ENCODE data around the gene CSHL1. TPM values are rescaled to one million over a fixed set of nuclear protein-coding genes. Genes with fewer than 3 reads are reported as not detected.

The CSHL1 gene
- under 1 TPM in 1 of 2 donors, not detected in 1; 0.61 TPM for total RNA-seq

- no peaks in the 10 kb centered on the region for H3K36me3 Mint-ChIP-seq (ENCODE audit: low read depth)
- no peaks in the 10 kb centered on the region for H3K4me1 Mint-ChIP-seq
- H3K27me3 Mint-ChIP-seq: no peaks in the 10 kb centered on the region
- no peak for ATAC-seq (replicated peaks)
- no peak within 1 kb of the TSS for H3K4me3 Mint-ChIP-seq
- H3K9me3 Mint-ChIP-seq: no peaks in the 10 kb centered on the region
- H3K27ac Mint-ChIP-seq: peak within 1 kb of the TSS; percentile 73
Measured at GRCh38 chr17:63911041-63911635, at the start of gene CSHL1. Gene CSHL1, minus strand, starts transcription at chr17:63911258. Its CDS starts 62 bp downstream, at chr17:63911196.

- Mint-ChIP-seq H3K4me3 (no peak overlapping the region), H3K27ac (no peak overlapping the region), H3K36me3 (ENCODE audit: low read depth) (no peaks in the 10 kb centered on the region), H3K27me3 (no peaks in the 10 kb centered on the region), H3K4me1 (peaks cover 3% of the 10 kb centered on the region), H3K9me3 (no peaks in the 10 kb centered on the region)
- ATAC-seq (replicated peaks): no peak
Measured at GRCh38 chr17:63960430-63960829, 49.4 kb upstream of the CSHL1 start.

GRCh38 chr17:63960006-63960405 lies 48.9 kb upstream of the CSHL1 start:
- no peak overlapping the region for H3K27ac Mint-ChIP-seq
- no peak for ATAC-seq (replicated peaks)
- no peaks in the 10 kb centered on the region for H3K27me3 Mint-ChIP-seq
- H3K9me3 Mint-ChIP-seq: no peaks in the 10 kb centered on the region
- H3K4me3 Mint-ChIP-seq: no peak overlapping the region
- H3K36me3 Mint-ChIP-seq (ENCODE audit: low read depth): no peaks in the 10 kb centered on the region
- peaks cover 3% of the 10 kb centered on the region for H3K4me1 Mint-ChIP-seq

GRCh38 chr17:63956296-63956920 lies 45.4 kb upstream of the CSHL1 start:
- peaks cover 12% of the 10 kb centered on the region for H3K4me1 Mint-ChIP-seq
- H3K27me3 Mint-ChIP-seq: no peaks in the 10 kb centered on the region
- peak overlapping the region; percentile 8 for H3K27ac Mint-ChIP-seq
- no peak for ATAC-seq (replicated peaks)
- H3K4me3 Mint-ChIP-seq: no peak overlapping the region
- H3K9me3 Mint-ChIP-seq: no peaks in the 10 kb centered on the region
- no peaks in the 10 kb centered on the region for H3K36me3 Mint-ChIP-seq (ENCODE audit: low read depth)

- Mint-ChIP-seq H3K27me3 (no peaks in the 10 kb centered on the region), H3K36me3 (ENCODE audit: low read depth) (no peaks in the 10 kb centered on the region), H3K4me3 (no peak overlapping the region), H3K4me1 (peaks cover 12% of the 10 kb centered on the region), H3K27ac (no peak overlapping the region), H3K9me3 (no peaks in the 10 kb centered on the region)
- ATAC-seq (replicated peaks): no peak
Measured at GRCh38 chr17:63955791-63956190, 44.7 kb upstream of the CSHL1 start.

GRCh38 chr17:63955232-63955631 lies 44.2 kb upstream of the CSHL1 start:
- H3K27ac Mint-ChIP-seq: no peak overlapping the region

GRCh38 chr17:63954402-63955063 lies 43.5 kb upstream of the CSHL1 start:
- no peaks in the 10 kb centered on the region for H3K36me3 Mint-ChIP-seq (ENCODE audit: low read depth)
- peak overlapping the region; percentile 55 for H3K4me3 Mint-ChIP-seq
- no peaks in the 10 kb centered on the region for H3K27me3 Mint-ChIP-seq

More at GRCh38 chr17:63955232-63955631, 44.2 kb upstream of the CSHL1 start:
- Mint-ChIP-seq H3K4me3 (peak overlapping the region; percentile 55), H3K4me1 (peaks cover 12% of the 10 kb centered on the region), H3K36me3 (ENCODE audit: low read depth) (no peaks in the 10 kb centered on the region), H3K9me3 (no peaks in the 10 kb centered on the region), H3K27me3 (no peaks in the 10 kb centered on the region)
- ATAC-seq (replicated peaks): no peak

GRCh38 chr17:63950940-63951907 lies 40.2 kb upstream of the CSHL1 start:
- Mint-ChIP-seq H3K4me1 (peaks cover 15% of the 10 kb centered on the region), H3K4me3 (no peak overlapping the region), H3K36me3 (ENCODE audit: low read depth) (no peaks in the 10 kb centered on the region), H3K9me3 (no peaks in the 10 kb centered on the region), H3K27ac (no peak overlapping the region), H3K27me3 (no peaks in the 10 kb centered on the region)
- ATAC-seq (replicated peaks): no peak

More at GRCh38 chr17:63954402-63955063, 43.5 kb upstream of the CSHL1 start:
- H3K4me1 Mint-ChIP-seq: peaks cover 9% of the 10 kb centered on the region
- H3K9me3 Mint-ChIP-seq: no peaks in the 10 kb centered on the region
- H3K27ac Mint-ChIP-seq: peak overlapping the region; percentile 76
- ATAC-seq (replicated peaks): peak; percentile 70

- Mint-ChIP-seq H3K27ac (no peak overlapping the region), H3K27me3 (no peaks in the 10 kb centered on the region), H3K4me3 (no peak overlapping the region), H3K4me1 (peaks cover 15% of the 10 kb centered on the region), H3K36me3 (ENCODE audit: low read depth) (no peaks in the 10 kb centered on the region), H3K9me3 (no peaks in the 10 kb centered on the region)
- ATAC-seq (replicated peaks): no peak
Measured at GRCh38 chr17:63949576-63950250, 38.7 kb upstream of the CSHL1 start.

GRCh38 chr17:63948521-63948920 lies 37.5 kb upstream of the CSHL1 start:
- Mint-ChIP-seq H3K27ac (no peak overlapping the region), H3K4me3 (no peak overlapping the region), H3K9me3 (no peaks in the 10 kb centered on the region), H3K27me3 (no peaks in the 10 kb centered on the region), H3K36me3 (ENCODE audit: low read depth) (no peaks in the 10 kb centered on the region), H3K4me1 (peaks cover 7% of the 10 kb centered on the region)
- no peak for ATAC-seq (replicated peaks)

- H3K4me3 Mint-ChIP-seq: no peak overlapping the region
- peaks cover 7% of the 10 kb centered on the region for H3K4me1 Mint-ChIP-seq
- no peak overlapping the region for H3K27ac Mint-ChIP-seq
- ATAC-seq (replicated peaks): no peak
- no peaks in the 10 kb centered on the region for H3K9me3 Mint-ChIP-seq
- no peaks in the 10 kb centered on the region for H3K27me3 Mint-ChIP-seq
- H3K36me3 Mint-ChIP-seq (ENCODE audit: low read depth): no peaks in the 10 kb centered on the region
Measured at GRCh38 chr17:63947711-63948330, 36.8 kb upstream of the CSHL1 start.

- Mint-ChIP-seq H3K27ac (peak overlapping the region; percentile 75), H3K4me3 (peak overlapping the region; percentile 75), H3K9me3 (no peaks in the 10 kb centered on the region), H3K27me3 (no peaks in the 10 kb centered on the region), H3K4me1 (peaks cover 7% of the 10 kb centered on the region), H3K36me3 (ENCODE audit: low read depth) (no peaks in the 10 kb centered on the region)
- peak; percentile 95 for ATAC-seq (replicated peaks)
Measured at GRCh38 chr17:63946440-63947363, 35.6 kb upstream of the CSHL1 start.
